Parathyroid adenoma (tissue), 2 donors: ENCODE results near the gene EIF4E.

Experiments
- H2AFZ ChIP-seq: fragments of 300-600 bp; sonication (generic); one replicate; pipeline ENCODE4 v1.7.0; 2017; ENCODE audit warnings: antibody characterized with exemption, mild to moderate bottlenecking
- H3K27ac ChIP-seq: fragments of 300-600 bp; sonication (generic); one replicate; pipeline ENCODE4 v1.7.0; 2017
- H3K27me3 ChIP-seq: fragments of 300-600 bp; sonication (generic); one replicate; pipeline ENCODE4 v1.7.0; 2017; ENCODE audit warnings: low read length; ENCODE audit not compliant: control insufficient read depth, insufficient read depth
- H3K36me3 ChIP-seq: fragments of 300-600 bp; sonication (generic); one replicate; pipeline ENCODE4 v1.7.0; 2017; ENCODE audit warnings: low read length; ENCODE audit not compliant: control insufficient read depth, insufficient read depth
- H3K4me1 ChIP-seq: fragments of 300-600 bp; sonication (generic); one replicate; pipeline ENCODE4 v1.7.0; 2017; ENCODE audit warnings: control low read depth
- H3K4me2 ChIP-seq: fragments of 300-600 bp; sonication (generic); one replicate; pipeline ENCODE4 v1.7.0; 2017; ENCODE audit warnings: low read length
- H3K4me3 ChIP-seq: fragments of 300-600 bp; sonication (generic); one replicate; pipeline ENCODE4 v1.7.0; 2017; ENCODE audit warnings: low read depth, low read length
- H3K79me2 ChIP-seq: fragments of 300-600 bp; sonication (generic); one replicate; pipeline ENCODE4 v1.7.0; 2017; ENCODE audit warnings: control low read depth
- H3K9ac ChIP-seq: fragments of 300-600 bp; sonication (generic); one replicate; pipeline ENCODE4 v1.7.0; 2017; ENCODE audit warnings: mild to moderate bottlenecking
- H3K9me3 ChIP-seq: fragments of 300-600 bp; sonication (generic); one replicate; pipeline ENCODE4 v1.7.0; 2017; ENCODE audit warnings: low read length; ENCODE audit not compliant: control insufficient read depth
- TF ChIP-seq, protein P1 (sequence below): fragments of 300-600 bp; sonication (generic); IDR thresholded peaks from one replicate; pipeline ENCODE4 v1.7.0; 2017; ENCODE audit warnings: antibody characterized with exemption, mild to moderate bottlenecking
- donor health status: primary hyperparathyroidism.

The EIF4E gene

DNA sequence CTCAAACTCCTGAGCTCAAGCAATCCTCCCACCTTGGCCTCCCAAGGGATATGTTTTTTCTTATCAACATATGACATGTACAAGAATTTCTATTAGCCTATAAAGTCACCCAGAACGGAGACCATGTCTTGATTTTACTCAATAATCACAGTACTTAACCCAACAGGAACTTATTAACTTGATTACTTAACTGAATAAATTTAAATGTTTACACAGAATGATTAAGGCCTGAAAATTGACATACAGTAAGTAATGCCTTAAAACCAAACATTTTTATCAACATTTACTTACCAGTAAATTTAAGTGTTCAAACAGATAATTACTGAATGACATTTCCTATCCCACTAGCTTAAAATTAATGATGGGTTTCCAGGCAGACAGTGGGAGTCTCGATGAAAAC lies 25.4 kb downstream of the EIF4E start:
- Histone ChIP-seq H3K4me1 (no peaks in the 10 kb centered on the region), H3K9ac (no peak overlapping the region), H3K36me3 (no peaks in the 10 kb centered on the region), H3K79me2 (peaks cover 19% of the 10 kb centered on the region), H3K27ac (no peak overlapping the region), H3K9me3 (no peaks in the 10 kb centered on the region), H3K4me3 (no peak overlapping the region), H2AFZ (no peak overlapping the region), H3K4me2 (no peak overlapping the region), H3K27me3 (no peaks in the 10 kb centered on the region)
- TF ChIP-seq, protein P1, sequence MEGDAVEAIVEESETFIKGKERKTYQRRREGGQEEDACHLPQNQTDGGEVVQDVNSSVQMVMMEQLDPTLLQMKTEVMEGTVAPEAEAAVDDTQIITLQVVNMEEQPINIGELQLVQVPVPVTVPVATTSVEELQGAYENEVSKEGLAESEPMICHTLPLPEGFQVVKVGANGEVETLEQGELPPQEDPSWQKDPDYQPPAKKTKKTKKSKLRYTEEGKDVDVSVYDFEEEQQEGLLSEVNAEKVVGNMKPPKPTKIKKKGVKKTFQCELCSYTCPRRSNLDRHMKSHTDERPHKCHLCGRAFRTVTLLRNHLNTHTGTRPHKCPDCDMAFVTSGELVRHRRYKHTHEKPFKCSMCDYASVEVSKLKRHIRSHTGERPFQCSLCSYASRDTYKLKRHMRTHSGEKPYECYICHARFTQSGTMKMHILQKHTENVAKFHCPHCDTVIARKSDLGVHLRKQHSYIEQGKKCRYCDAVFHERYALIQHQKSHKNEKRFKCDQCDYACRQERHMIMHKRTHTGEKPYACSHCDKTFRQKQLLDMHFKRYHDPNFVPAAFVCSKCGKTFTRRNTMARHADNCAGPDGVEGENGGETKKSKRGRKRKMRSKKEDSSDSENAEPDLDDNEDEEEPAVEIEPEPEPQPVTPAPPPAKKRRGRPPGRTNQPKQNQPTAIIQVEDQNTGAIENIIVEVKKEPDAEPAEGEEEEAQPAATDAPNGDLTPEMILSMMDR: no peak

- Histone ChIP-seq H2AFZ (no peak overlapping the region), H3K27me3 (no peaks in the 10 kb centered on the region), H3K4me1 (no peaks in the 10 kb centered on the region), H3K4me2 (no peak overlapping the region), H3K9ac (no peak overlapping the region), H3K4me3 (no peak overlapping the region), H3K36me3 (no peaks in the 10 kb centered on the region), H3K27ac (no peak overlapping the region), H3K79me2 (peaks cover 11% of the 10 kb centered on the region), H3K9me3 (no peaks in the 10 kb centered on the region)
- TF ChIP-seq, protein P1: no peak
Measured at GRCh38 chr4:98899277-98899676, 29.7 kb downstream of the EIF4E start.

DNA sequence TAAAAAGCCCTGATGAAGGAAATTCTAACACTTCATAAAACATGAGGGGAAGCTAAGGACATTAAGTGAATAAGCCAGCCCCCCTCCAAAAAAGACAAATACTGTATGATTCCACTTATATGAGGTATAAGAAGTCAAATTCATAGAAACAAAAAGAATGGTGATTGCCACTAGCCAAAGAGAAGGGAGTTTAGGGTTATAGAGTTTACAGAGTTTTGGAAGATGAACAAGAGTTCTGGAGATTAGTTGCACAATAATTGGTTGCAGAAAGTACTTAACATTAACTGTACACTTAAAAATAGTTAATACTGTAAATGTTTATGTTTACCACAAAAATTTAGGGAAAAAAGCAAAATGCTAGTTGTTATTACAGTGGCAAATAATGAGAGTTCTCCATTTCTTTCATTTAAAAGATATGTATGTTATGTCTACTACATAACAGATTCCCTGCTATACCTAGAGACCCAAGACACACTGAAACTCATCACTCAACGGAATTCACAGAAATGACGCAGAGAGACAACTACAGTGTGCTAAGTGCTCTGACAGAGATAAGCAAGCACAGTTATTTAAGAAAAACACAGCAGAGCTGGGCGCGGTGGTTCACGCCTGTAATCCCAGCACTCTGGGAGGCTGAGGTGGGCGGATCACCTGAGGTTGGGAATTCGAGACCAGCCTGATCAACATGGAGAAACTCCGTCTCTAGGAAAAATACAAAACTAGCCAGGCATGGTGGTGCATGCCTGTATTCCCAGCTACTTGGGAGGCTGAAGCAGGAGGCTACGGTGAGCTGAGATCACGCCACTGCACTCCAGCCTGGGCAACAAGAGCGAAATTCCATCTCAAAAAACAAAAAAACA lies 37.2 kb downstream of the EIF4E start:
- no peak overlapping the region for H3K4me3 ChIP-seq
- H3K9me3 ChIP-seq: no peaks in the 10 kb centered on the region
- TF ChIP-seq, protein P1: no peak
- no peak overlapping the region for H3K4me2 ChIP-seq
- peaks cover 9% of the 10 kb centered on the region for H3K79me2 ChIP-seq
- H2AFZ ChIP-seq: no peak overlapping the region
- H3K4me1 ChIP-seq: no peaks in the 10 kb centered on the region
- no peaks in the 10 kb centered on the region for H3K27me3 ChIP-seq
- H3K36me3 ChIP-seq: no peaks in the 10 kb centered on the region
- no peak overlapping the region for H3K9ac ChIP-seq
- no peak overlapping the region for H3K27ac ChIP-seq

- no peak overlapping the region for H3K4me3 ChIP-seq
Measured at GRCh38 chr4:98890702-98891455, 38.1 kb downstream of the EIF4E start.

More at GRCh38 chr4:98890702-98891455, 38.1 kb downstream of the EIF4E start:
- Histone ChIP-seq H2AFZ (no peak overlapping the region), H3K79me2 (peaks cover 9% of the 10 kb centered on the region), H3K9ac (no peak overlapping the region), H3K36me3 (no peaks in the 10 kb centered on the region), H3K27me3 (no peaks in the 10 kb centered on the region), H3K4me1 (no peaks in the 10 kb centered on the region), H3K4me2 (no peak overlapping the region), H3K27ac (no peak overlapping the region), H3K9me3 (no peaks in the 10 kb centered on the region)
- TF ChIP-seq, protein P1: no peak
